HG03520 (cell line): Measurements from ENCODE around the gene OR52I1.

Source experiments
- ATAC-seq: cut with Tn5 transposase; IDR thresholded peaks from one replicate; pipeline ENCODE4 v1.9.1; 2021; ENCODE audit warnings: mild to moderate bottlenecking, moderate library complexity; ENCODE audit not compliant: unreplicated experiment

OR52I1 gene

DNA sequence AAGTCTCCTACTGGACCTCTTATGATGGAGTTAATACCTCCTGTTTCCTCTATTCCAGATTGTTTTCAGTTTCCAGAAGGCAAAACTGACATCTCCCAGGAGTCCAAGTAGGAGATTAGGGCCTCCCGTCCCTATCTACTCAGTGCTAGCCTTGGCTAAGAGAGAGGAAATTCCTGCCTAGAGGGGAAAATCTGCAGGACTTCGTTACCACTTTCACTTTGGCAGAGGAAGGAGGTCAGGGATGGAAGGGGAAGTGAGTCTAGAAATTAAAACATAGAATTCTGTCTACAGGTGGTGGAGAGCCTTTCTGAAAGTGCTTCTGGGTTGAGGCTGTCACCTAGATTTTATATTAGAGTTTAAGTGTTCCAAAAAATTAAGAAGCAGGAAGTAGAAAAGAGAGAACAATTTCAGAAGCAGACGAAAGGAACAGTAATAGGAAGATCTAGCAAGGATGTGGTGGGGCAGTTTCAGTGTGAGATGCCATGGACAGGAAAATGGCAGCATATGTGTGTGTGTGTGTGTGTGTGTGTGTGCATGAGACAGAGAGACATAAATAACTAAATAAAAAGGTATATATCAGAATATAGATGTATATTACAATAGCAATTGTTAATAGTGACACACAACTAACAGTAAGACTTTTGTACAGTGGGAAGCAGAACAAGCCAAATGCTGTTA is 16.6 kb downstream of the OR52I1 start:
- ATAC-seq = no peak

- ATAC-seq = no peak
These were observed 18.1 kb downstream of the OR52I1 start for GRCh38 chr11:4611986-4612385.

- ATAC-seq = no peak
These were observed 22.1 kb downstream of the OR52I1 start for GRCh38 chr11:4615856-4616444.

DNA sequence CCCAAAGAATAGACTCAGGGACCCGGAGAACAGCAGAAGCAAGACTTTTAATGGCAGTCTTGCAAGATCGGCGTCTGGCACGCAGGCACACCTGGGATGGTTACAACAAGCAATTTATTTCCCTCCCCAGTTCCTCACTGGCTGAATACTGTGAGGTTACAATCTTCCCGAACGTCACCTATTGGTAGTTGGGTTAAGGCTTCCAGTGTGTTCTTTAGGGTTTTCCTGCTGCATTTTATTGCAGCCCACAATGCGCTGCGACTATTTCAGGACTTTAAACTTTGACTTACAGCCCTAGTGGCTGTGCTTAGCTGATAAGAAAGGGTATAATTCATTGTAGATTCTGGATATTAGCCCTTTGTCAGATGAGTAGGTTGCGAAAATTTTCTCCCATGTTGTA is 25.7 kb downstream of the OR52I1 start:
- no peak for ATAC-seq

- ATAC-seq = peak; percentile 77
These were observed 32.6 kb downstream of the OR52I1 start for GRCh38 chr11:4626207-4627099.

DNA sequence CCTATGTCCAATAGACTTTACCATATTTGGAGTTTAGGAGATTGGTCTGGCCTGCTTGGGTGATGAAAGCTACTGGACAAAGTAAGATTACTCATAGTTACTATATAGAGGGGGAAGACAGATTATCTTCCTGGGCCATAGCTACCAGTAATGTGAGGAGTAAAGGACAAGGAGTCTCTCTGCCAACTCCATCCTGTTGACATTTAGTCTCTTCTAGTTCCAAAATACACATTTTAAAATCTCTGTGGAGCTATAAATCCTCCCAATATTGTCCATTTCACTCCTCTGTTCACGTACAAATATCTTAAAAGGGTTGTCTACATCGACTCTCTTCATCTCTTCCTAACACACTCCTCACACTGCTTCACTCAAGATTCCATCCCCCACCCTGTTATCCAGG is 42.3 kb downstream of the OR52I1 start:
- no peak for ATAC-seq

DNA sequence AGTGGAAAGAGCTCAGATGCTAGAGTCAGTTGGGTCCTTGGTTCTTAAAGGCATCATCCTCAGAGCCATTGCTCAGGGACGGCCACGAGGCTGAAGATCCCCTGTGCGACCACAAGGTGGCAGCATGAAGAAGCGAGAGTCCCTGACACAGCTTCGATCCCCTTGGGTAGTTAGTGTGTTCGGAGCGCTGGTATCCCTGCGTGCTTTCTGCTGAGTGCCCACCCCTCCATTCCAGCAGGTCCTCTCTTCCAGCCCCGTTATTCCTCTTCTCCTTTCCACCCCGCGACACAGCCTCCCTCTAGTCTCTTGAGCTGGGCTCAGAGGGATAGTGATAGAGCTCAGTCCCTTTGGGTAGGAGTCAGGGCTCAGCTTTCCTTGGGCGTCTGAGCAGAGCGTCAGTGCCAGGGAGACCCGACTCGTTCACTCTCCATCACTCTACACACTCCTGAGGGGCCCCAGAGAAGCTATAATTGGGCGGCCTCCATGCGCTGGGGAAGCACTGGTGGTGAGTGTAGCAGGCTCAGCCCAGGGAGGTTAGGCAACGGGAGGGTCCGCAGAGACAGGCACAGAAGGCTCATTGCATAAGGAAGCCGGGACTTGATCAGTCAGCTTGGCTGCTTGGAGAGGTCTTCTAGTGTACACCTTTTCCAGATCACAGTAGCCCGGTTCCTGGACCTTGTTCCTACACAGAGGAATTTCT is 43.3 kb downstream of the OR52I1 start, which contains the start of gene OR51D1:
OR51D1 (plus strand) TSS at position 516 of the 700 bp plus-strand sequence. CDS start 2,314 bp downstream, outside the sequence.
- peak; percentile 97 for ATAC-seq

- no peak for ATAC-seq
These were observed 43.8 kb downstream of the OR52I1 start for GRCh38 chr11:4637662-4638047.

DNA sequence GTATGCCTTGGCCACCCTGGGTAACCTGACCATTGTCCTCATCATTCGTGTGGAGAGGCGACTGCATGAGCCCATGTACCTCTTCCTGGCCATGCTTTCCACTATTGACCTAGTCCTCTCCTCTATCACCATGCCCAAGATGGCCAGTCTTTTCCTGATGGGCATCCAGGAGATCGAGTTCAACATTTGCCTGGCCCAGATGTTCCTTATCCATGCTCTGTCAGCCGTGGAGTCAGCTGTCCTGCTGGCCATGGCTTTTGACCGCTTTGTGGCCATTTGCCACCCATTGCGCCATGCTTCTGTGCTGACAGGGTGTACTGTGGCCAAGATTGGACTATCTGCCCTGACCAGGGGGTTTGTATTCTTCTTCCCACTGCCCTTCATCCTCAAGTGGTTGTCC is 46.1 kb downstream of the OR52I1 start:
- no peak for ATAC-seq

DNA sequence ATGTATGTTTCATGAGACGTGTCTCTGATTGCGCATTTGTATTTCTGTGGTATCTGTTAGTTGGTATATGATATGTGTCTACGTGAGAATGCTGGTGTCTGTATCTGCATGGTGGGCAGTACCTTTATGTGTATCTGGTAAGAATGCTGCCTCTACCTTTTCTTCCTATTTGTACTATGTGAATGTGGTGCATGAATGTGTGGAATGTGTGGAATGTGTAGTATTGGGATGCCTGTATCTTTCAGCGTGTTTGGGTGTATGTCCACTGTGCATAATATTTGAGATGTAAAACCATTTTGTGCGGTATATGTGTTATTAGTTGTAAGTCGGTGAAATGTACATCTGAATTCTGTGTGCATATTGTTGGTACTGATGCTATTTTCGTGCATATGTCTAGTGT is 47.7 kb downstream of the OR52I1 start:
- ATAC-seq = no peak

DNA sequence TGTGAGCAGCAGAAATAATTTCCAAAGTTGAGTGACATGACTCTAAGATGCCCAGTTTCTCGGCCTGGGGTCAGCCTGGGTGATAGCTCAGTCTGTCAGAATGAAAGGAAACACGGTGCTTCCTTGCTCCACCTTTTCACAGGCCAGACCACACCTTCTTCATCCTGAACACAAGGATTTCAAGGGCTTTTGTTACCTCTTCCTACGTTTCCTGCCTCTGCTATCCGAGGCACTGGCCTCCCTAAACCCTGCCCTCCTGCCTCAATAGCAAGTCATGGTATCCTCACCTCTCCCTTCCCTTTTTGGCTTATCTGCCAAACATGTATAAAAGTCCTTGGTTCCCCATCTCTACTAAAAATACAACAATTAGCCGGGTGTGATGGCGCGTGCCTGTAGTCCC is 48.2 kb downstream of the OR52I1 start:
- no peak for ATAC-seq

- no peak for ATAC-seq
These were observed 49.2 kb downstream of the OR52I1 start for GRCh38 chr11:4643076-4643475.

DNA sequence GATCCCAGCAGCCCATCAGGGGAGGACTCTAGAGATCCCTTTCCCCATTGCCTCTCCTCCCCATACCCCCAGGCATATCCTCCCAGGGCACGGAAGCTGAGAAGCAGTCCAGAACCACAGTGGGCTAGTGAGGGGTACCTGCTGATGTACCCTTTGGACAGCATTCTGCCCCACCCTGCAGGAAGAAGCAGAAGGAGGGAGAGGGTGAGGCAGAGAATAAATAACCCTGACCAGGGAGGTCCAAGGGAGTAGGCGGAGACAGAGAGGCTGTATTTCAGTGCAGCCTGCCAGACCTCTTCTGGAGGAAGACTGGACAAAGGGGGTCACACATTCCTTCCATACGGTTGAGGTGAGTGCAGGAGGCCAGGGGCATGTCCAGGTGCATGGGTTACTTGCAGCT is 49.8 kb downstream of the OR52I1 start, which contains the start of gene OR51E1:
OR51E1 (plus strand) TSS at position 301 of the 400 bp plus-strand sequence. CDS start 8,545 bp downstream, outside the sequence.
- no peak for ATAC-seq

GRCh38 chr11:4644233-4644632 is 50.4 kb downstream of the OR52I1 start:
- no peak for ATAC-seq
